ENCODE measurements around the gene TMEM161B. TPM values are rescaled to one million over a fixed set of nuclear protein-coding genes. Genes with fewer than 3 reads are reported as not detected.

Gene TMEM161B
- total and polyA plus RNA-seq, 2 of the 13 experiments (the other 11 are each of a cell fraction or from before 2014, with no cell fraction given): 15.0 to 22.1 TPM

- Histone ChIP-seq H3K9ac (ENCODE audit: insufficient read depth, low read depth, low read length) (no peak overlapping the region), H3K4me3 (replicated peaks in 1 of 3; ENCODE audit: insufficient read depth in 1 of 3, low read depth in 2 of 3, low read length in 3 of 3) (no peak overlapping the region), H4K20me1 (ENCODE audit: insufficient read depth, low read length) (no peaks in the 10 kb centered on the region), H3K27ac (ENCODE audit: extremely low read length, insufficient read depth, low read length) (no peak overlapping the region), H3K36me3 (replicated peaks in 1 of 2; ENCODE audit: control insufficient read depth in 1 of 2, insufficient read depth in 2 of 2, low read length in 2 of 2) (no peaks in the 10 kb centered on the region; a peak in 2 of 5 replicates), H3K4me1 (ENCODE audit: insufficient read depth, low read length) (no peaks in the 10 kb centered on the region), H3K4me2 (ENCODE audit: low read depth, low read length) (no peak overlapping the region), H3K27me3 (ENCODE audit: control insufficient read depth in 1 of 2, insufficient read depth in 2 of 2, low read length in 2 of 2) (no peaks in the 10 kb centered on the region), H3K9me3 (ENCODE audit: low read length) (no peaks in the 10 kb centered on the region), H3K79me2 (ENCODE audit: insufficient read depth, low read length) (no peaks in the 10 kb centered on the region), H2AFZ (ENCODE audit: low read length) (no peak overlapping the region)
- no peak for DNase-seq (ENCODE audit: low spot score)
- TF ChIP-seq FLYWCH1 (CRISPR knock-in tag; IDR thresholded peaks at IDR 0.05) (no peak), XRCC5 (optimal IDR thresholded peaks at IDR 0.05; ENCODE audit: low read length) (no peak), ZNF713 (CRISPR knock-in tag; IDR thresholded peaks at IDR 0.05) (no peak), KLF16 (CRISPR knock-in tag; IDR thresholded peaks at IDR 0.05) (no peak), NRL (CRISPR knock-in tag; IDR thresholded peaks at IDR 0.05; ENCODE audit: borderline replicate concordance) (no peak), ZBTB4 (CRISPR knock-in tag; IDR thresholded peaks at IDR 0.05; ENCODE audit: borderline replicate concordance) (no peak), MNT (IDR thresholded peaks at IDR 0.05) (no peak), SCMH1 (CRISPR knock-in tag; IDR thresholded peaks at IDR 0.05; ENCODE audit: borderline replicate concordance) (no peak), ZNF816 (CRISPR knock-in tag; IDR thresholded peaks at IDR 0.05; ENCODE audit: borderline replicate concordance) (no peak), PHF20 (CRISPR knock-in tag; IDR thresholded peaks at IDR 0.05) (no peak), ATF1 (CRISPR knock-in tag; IDR thresholded peaks at IDR 0.05) (no peak), GATA4 (IDR thresholded peaks at IDR 0.05; ENCODE audit: borderline replicate concordance, low read depth) (no peak), ATF7 (IDR thresholded peaks at IDR 0.05) (no peak), ATF7 (CRISPR knock-in tag; IDR thresholded peaks at IDR 0.05) (no peak)
- TF ChIP-seq, protein P1, sequence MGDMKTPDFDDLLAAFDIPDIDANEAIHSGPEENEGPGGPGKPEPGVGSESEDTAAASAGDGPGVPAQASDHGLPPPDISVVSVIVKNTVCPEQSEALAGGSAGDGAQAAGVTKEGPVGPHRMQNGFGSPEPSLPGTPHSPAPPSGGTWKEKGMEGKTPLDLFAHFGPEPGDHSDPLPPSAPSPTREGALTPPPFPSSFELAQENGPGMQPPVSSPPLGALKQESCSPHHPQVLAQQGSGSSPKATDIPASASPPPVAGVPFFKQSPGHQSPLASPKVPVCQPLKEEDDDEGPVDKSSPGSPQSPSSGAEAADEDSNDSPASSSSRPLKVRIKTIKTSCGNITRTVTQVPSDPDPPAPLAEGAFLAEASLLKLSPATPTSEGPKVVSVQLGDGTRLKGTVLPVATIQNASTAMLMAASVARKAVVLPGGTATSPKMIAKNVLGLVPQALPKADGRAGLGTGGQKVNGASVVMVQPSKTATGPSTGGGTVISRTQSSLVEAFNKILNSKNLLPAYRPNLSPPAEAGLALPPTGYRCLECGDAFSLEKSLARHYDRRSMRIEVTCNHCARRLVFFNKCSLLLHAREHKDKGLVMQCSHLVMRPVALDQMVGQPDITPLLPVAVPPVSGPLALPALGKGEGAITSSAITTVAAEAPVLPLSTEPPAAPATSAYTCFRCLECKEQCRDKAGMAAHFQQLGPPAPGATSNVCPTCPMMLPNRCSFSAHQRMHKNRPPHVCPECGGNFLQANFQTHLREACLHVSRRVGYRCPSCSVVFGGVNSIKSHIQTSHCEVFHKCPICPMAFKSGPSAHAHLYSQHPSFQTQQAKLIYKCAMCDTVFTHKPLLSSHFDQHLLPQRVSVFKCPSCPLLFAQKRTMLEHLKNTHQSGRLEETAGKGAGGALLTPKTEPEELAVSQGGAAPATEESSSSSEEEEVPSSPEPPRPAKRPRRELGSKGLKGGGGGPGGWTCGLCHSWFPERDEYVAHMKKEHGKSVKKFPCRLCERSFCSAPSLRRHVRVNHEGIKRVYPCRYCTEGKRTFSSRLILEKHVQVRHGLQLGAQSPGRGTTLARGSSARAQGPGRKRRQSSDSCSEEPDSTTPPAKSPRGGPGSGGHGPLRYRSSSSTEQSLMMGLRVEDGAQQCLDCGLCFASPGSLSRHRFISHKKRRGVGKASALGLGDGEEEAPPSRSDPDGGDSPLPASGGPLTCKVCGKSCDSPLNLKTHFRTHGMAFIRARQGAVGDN (CRISPR knock-in tag; IDR thresholded peaks at IDR 0.05): no peak
- TF ChIP-seq, protein P2, sequence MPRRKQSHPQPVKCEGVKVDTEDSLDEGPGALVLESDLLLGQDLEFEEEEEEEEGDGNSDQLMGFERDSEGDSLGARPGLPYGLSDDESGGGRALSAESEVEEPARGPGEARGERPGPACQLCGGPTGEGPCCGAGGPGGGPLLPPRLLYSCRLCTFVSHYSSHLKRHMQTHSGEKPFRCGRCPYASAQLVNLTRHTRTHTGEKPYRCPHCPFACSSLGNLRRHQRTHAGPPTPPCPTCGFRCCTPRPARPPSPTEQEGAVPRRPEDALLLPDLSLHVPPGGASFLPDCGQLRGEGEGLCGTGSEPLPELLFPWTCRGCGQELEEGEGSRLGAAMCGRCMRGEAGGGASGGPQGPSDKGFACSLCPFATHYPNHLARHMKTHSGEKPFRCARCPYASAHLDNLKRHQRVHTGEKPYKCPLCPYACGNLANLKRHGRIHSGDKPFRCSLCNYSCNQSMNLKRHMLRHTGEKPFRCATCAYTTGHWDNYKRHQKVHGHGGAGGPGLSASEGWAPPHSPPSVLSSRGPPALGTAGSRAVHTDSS (CRISPR knock-in tag; conservative IDR thresholded peaks at IDR 0.05): no peak
- intact Hi-C loops (cut with micrococcal nuclease; ENCODE audit: unreplicated experiment): no loop called here
- no peak for FAIRE-seq
- ATAC-seq: no peak
- 93% methylated on average over 1 of the region's 1 CpG for WGBS (ENCODE audit: low lambda C conversion rate)
- no TSS peak for BruUV-seq (replicated peaks)
- ChIA-PET CTCF (ENCODE audit: low intra/inter-chr PET ratio, low total read pairs) (no interaction called here), POLR2A (no interaction called here)
- in situ Hi-C loops (cut with HindIII; ENCODE audit: extremely low pct_ligation_motif_present, low pct_unique_long_range_greater_than_20kb): no loop called here
Measured at GRCh38 chr5:88235346-88235745, 33.3 kb downstream of the TMEM161B start.

Data from HepG2 (cell line).